Measurements from ENCODE around the gene PPP1R3E. TPM values are rescaled to one million over a fixed set of nuclear protein-coding genes. Genes with fewer than 3 reads are reported as not detected.

PPP1R3E gene
- total RNA-seq, 4 donors from 2014 or later = 7.9 to 14.4 (median 8.6) TPM

GRCh38 chr14:23307146-23307530 is 4.5 kb upstream of the PPP1R3E start:
- intact Hi-C loops (cut with DNase I; ENCODE audit: low total_unique reads) = no loop called here
- 8% methylated on average over 5 of the region's 5 CpGs for WGBS, 2 donors
- DNase-seq (ENCODE audit: low spot score in 2 of 2) = no peak
- TF ChIP-seq POLR2A (IDR thresholded peaks at IDR 0.05) (no peak), CTCF (IDR thresholded peaks at IDR 0.05) (no peak)
- H3K4me3 ChIP-seq (ENCODE audit: low read depth, poor library complexity, severe bottlenecking) = peak overlapping the region; percentile 53

- DNase-seq (ENCODE audit: low spot score in 2 of 2) = peak; percentile 93 to 98
- intact Hi-C loops (cut with DNase I; ENCODE audit: low total_unique reads) = no loop called here
- TF ChIP-seq CTCF (IDR thresholded peaks at IDR 0.05) = no peak
- TF ChIP-seq POLR2A (IDR thresholded peaks at IDR 0.05) = peak in 1 of 2 donors; percentile 22
- H3K4me3 ChIP-seq (ENCODE audit: low read depth, poor library complexity, severe bottlenecking) = peak within 1 kb of the TSS; percentile 53
- 1 to 2% methylated on average over 24 of the region's 24 CpGs for WGBS, 2 donors
These were observed 3.9 kb upstream of the PPP1R3E start, which contains the start of gene BCL2L2 for GRCh38 chr14:23306412-23307145. Gene BCL2L2 (plus strand): TSS chr14:23306833. CDS start chr14:23307768, 935 bp downstream.

GRCh38 chr14:23301969-23302289 is 730 bp downstream of the PPP1R3E start:
- intact Hi-C loops (cut with DNase I; ENCODE audit: low total_unique reads) = no loop called here
- no peak for DNase-seq (ENCODE audit: low spot score in 2 of 2)
- TF ChIP-seq POLR2A (IDR thresholded peaks at IDR 0.05) (no peak), CTCF (IDR thresholded peaks at IDR 0.05) (peak in 1 of 3 donors; percentile 18)
- WGBS, 2 donors = 0% methylated on average over 3 of the region's 25 CpGs; no CpG with 5 or more reads in 1 of the 2 donors
- H3K4me3 ChIP-seq (ENCODE audit: low read depth, poor library complexity, severe bottlenecking) = peak overlapping the region; percentile 51

GRCh38 chr14:23301288-23301968 is 1.2 kb downstream of the PPP1R3E start:
- WGBS, 2 donors = 1 to 3% methylated on average over 24 to 75 of the region's 87 CpGs
- H3K4me3 ChIP-seq (ENCODE audit: low read depth, poor library complexity, severe bottlenecking) = peak overlapping the region; percentile 39
- peak; percentile 96 to 99 for DNase-seq (ENCODE audit: low spot score in 2 of 2)
- TF ChIP-seq CTCF (IDR thresholded peaks at IDR 0.05) (peak in 1 of 3 donors; percentile 77), POLR2A (IDR thresholded peaks at IDR 0.05) (peak in 1 of 2 donors; percentile 55)
- intact Hi-C loops (cut with DNase I; ENCODE audit: low total_unique reads) = no loop called here

- peak overlapping the region; percentile 33 for H3K4me3 ChIP-seq (ENCODE audit: low read depth, poor library complexity, severe bottlenecking)
- peak in 1 of 2 donors; percentile 92 for DNase-seq (ENCODE audit: low spot score in 2 of 2)
- intact Hi-C loops (cut with DNase I; ENCODE audit: low total_unique reads) = no loop called here
- TF ChIP-seq POLR2A (IDR thresholded peaks at IDR 0.05) (no peak), CTCF (IDR thresholded peaks at IDR 0.05) (no peak)
- 0 to 2% methylated on average over 13 of the region's 13 CpGs for WGBS, 2 donors
These were observed 1.9 kb downstream of the PPP1R3E start for GRCh38 chr14:23300687-23301223.

All from lower leg skin (tissue), 4 donors.